Transverse colon (tissue), 4 donors: ENCODE measurements around the gene KRT3. TPM values are rescaled to one million over a fixed set of nuclear protein-coding genes. Genes with fewer than 3 reads are reported as not detected.

Source experiments
- DNase-seq: peaks from one replicate; pipeline ENCODE4 v3.0.0-alpha.2; 2019
- H3K27ac ChIP-seq, 4 donors: fragments of 200-600 bp; sonication (generic); 2 replicates each; pipeline ENCODE4 v1.5.1; 2016 to 2018; ENCODE audit warnings: inconsistent platforms in 4 of 4
- H3K27me3 ChIP-seq: fragments of 200-600 bp; sonication (generic); 2 replicates; pipeline ENCODE4 v1.5.1; 2017; ENCODE audit warnings: inconsistent platforms
- H3K36me3 ChIP-seq, 4 donors: fragments of 200-600 bp; sonication (generic); 2 replicates each; pipeline ENCODE4 v1.5.1; 2017 to 2019; ENCODE audit warnings: inconsistent platforms in 4 of 4
- H3K4me1 ChIP-seq, 4 donors: fragments of 200-600 bp; sonication (generic); 2 replicates each; pipeline ENCODE4 v1.5.1; 2017 to 2020; ENCODE audit warnings: inconsistent platforms in 4 of 4
- H3K4me3 ChIP-seq, 4 donors: fragments of 200-600 bp; sonication (generic); 1 replicate in 1 of 4; 2 replicates in 3 of 4; pipeline versions ENCODE4 v1.5.1 to v1.6.1; 2017 to 2019; ENCODE audit warnings: inconsistent platforms in 4 of 4
- H3K9me3 ChIP-seq, 2 donors: fragments of 200-600 bp; sonication (generic); 2 replicates each; pipeline ENCODE4 v1.5.1; 2017 to 2019; ENCODE audit warnings: inconsistent platforms in 2 of 2
- EP300 ChIP-seq: sonication (generic); formaldehyde crosslinking; IDR thresholded peaks from one replicate; pipeline ENCODE4 v1.6.1; 2017; ENCODE audit warnings: antibody characterized with exemption, low read depth
- POLR2A ChIP-seq: fragments of 450-650 bp; IDR thresholded peaks from one replicate; pipeline ENCODE4 v1.6.1; 2016; ENCODE audit warnings: antibody characterized with exemption, mild to moderate bottlenecking, moderate library complexity
- POLR2AphosphoS5 ChIP-seq, 3 donors: sonication (generic); formaldehyde crosslinking; IDR thresholded peaks; one replicate each; pipeline ENCODE4 v1.6.1; 2016; ENCODE audit warnings: antibody characterized with exemption in 3 of 3
- WGBS, 2 donors: methylation state at CpG; one replicate each; pipeline ENCODE4 v1.1.5; 2018; ENCODE audit warnings: low coverage in 1 of 2; 5-methylcytosine and 5-hydroxymethylcytosine counted together
- in situ Hi-C, 4 donors: fragments of 200-750 bp; cut with MboI; loops; one replicate each; pipeline versions ENCODE4 v1.15.0 to v1.15.1; 2017; ENCODE audit warnings: low sequenced_read_pairs in 3 of 4, low pct_ligation_motif_present in 1 of 4, low pct_unique_long_range_greater_than_20kb in 1 of 4
- intact Hi-C: fragments of 100-400 bp; cut with DNase I; formaldehyde crosslinking; loops from one replicate; pipeline ENCODE4 v1.15.1; 2023; ENCODE audit warnings: low total_unique reads
- total RNA-seq, 4 donors: library from RNA; depleted of rRNA; stranded (reverse); fragments of >200 nt; gene quantifications; one replicate each; pipeline ENCODE4 v1.1.0, GENCODE V29; 2016
- TF ChIP-seq, protein P1 (sequence below), 5 experiments: fragments of 200-600 bp in 3 of 5; fragments of 450-650 bp in 2 of 5; sonication (generic) in 3 of 5; IDR thresholded peaks; 1 replicate in 2 of 5; 2 replicates in 3 of 5; pipeline ENCODE4 v1.5.1; 2016 to 2017; ENCODE audit warnings: antibody characterized with exemption in 5 of 5, inconsistent platforms in 3 of 5, mild to moderate bottlenecking in 2 of 5, moderate library complexity in 1 of 5

The KRT3 gene
- total RNA-seq, 4 donors from 2014 or later, result not detected

DNA sequence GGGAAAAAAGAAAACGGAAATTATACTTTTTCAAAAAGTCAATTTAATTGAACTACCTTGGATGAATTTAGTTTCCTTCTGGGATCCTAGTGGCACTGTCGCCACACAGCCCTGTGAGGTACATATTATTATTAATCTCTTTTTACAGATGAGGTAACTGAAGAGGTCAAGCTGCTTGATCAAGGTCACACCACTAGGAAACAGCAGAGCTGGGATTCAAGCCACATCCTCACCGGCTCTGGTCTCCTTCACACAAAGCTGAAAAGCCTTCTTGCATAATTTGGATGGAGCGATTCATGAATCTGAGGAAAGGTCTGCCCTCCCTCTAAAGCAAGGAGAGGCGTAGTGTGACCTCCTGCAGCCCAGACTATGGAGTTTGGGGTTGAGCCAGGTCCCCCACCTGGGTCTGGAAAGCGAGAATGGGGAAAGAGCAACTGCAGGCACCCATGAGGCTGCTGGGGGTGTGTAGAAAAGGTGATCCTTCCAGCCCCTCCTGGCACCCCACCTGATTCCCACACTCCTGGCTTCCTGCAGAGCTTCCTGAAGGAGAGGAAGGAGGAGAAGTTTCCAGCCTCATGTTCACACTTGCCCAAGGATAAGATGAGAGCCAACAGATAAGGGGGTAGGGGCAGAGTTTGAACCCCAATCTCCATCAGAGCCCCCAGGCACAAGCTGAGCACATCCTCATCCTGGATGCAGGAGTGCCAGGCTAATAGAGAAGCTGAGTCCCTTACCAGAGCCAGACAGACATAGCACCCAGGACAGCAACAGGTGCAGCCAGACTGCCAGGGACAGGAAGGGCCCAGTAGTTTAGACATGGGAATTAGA lies 42.1 kb upstream of the KRT3 start:
- DNase-seq, result no peak
- in situ Hi-C loops (no loop called here), intact Hi-C loops (no loop called here)
- Histone ChIP-seq H3K4me3 (no peak overlapping the region), H3K9me3 (no peaks in the 10 kb centered on the region), H3K4me1 (no peaks in the 10 kb centered on the region), H3K27ac (no peak overlapping the region), H3K27me3 (peaks cover 4% of the 10 kb centered on the region), H3K36me3 (no peaks in the 10 kb centered on the region)
- no peak for TF ChIP-seq POLR2AphosphoS5 (IDR thresholded peaks at IDR 0.05)
- TF ChIP-seq POLR2A, result no peak
- no peak for TF ChIP-seq EP300
- TF ChIP-seq, protein P1, sequence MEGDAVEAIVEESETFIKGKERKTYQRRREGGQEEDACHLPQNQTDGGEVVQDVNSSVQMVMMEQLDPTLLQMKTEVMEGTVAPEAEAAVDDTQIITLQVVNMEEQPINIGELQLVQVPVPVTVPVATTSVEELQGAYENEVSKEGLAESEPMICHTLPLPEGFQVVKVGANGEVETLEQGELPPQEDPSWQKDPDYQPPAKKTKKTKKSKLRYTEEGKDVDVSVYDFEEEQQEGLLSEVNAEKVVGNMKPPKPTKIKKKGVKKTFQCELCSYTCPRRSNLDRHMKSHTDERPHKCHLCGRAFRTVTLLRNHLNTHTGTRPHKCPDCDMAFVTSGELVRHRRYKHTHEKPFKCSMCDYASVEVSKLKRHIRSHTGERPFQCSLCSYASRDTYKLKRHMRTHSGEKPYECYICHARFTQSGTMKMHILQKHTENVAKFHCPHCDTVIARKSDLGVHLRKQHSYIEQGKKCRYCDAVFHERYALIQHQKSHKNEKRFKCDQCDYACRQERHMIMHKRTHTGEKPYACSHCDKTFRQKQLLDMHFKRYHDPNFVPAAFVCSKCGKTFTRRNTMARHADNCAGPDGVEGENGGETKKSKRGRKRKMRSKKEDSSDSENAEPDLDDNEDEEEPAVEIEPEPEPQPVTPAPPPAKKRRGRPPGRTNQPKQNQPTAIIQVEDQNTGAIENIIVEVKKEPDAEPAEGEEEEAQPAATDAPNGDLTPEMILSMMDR (IDR thresholded peaks at IDR 0.05), result no peak
- WGBS, 2 donors, result 81 to 87% methylated on average over 2 to 6 of the region's 6 CpGs

DNA sequence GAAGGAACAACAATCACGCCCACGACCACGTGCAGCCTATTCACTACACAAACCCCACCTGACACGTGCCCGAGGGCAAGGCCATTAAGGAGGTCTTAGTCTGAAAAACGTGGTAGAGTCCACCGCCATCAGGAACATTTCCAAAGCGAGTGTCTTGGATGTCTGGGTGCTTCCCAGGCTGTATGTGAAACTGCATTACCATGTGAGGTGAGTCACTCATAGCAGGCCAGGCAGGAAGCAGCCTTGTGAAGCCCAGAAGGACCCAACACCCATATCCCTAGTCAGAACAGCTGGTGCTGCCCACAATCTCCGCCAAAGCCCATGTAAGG lies 41.5 kb upstream of the KRT3 start:
- in situ Hi-C loops, result no loop called here
- Histone ChIP-seq H3K27me3 (peaks cover 4% of the 10 kb centered on the region), H3K27ac (no peak overlapping the region), H3K4me1 (no peaks in the 10 kb centered on the region), H3K9me3 (no peaks in the 10 kb centered on the region), H3K4me3 (no peak overlapping the region), H3K36me3 (no peaks in the 10 kb centered on the region)
- no peak for TF ChIP-seq POLR2A
- no peak for TF ChIP-seq POLR2AphosphoS5 (IDR thresholded peaks at IDR 0.05)
- TF ChIP-seq EP300, result no peak
- TF ChIP-seq, protein P1 (IDR thresholded peaks at IDR 0.05), result no peak
- intact Hi-C loops, result no loop called here
- 79 to 81% methylated on average over 6 to 9 of the region's 9 CpGs for WGBS, 2 donors
- DNase-seq, result no peak

DNA sequence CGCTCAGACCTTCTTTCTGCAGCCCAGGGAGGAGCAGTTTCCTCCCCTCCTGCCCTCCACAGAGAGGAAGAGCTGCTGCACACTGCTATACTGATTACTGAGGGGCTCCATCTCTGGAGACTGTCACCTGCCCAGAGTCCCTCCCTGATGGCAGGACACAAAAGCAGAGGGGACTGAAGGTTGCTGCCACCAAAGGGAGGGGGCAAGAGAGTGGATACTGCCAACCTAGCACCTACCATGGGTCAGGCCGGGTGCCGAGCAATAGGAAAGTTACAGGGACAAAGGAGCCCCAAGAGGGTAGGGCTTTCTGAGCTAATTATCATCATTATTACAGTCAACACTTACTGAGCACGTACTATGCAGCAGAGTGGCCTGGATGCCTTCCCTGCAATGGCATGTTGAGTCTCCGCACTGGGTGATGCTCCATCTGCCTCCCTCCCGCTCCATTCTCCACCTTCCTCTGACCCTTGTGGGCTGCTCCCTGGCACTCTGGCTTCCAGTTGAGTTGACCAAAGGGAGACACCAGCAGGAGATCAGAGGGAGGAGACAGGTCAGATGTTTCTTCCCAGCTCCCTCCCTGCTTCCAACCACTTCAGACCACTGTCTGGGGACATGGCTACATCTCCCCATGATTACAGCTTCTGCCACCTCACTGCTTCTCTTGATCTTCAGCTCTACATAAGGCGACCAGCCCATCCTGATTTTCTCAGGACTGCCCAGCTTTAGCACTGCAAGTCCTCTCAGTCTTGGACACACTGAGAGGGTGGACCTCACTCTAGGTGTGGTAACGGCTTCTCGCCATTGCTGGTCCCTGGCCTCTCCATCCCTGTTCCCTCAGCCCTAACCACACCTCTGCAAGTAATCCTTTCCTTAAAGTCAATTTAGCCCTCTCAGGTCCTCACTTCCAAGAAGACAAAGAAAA lies 40.8 kb upstream of the KRT3 start:
- H3K4me3 ChIP-seq, result no peak overlapping the region
- in situ Hi-C loops (no loop called here), intact Hi-C loops (no loop called here)
- WGBS, 2 donors, result 80 to 84% methylated on average over 1 to 9 of the region's 9 CpGs
- peaks cover 4% of the 10 kb centered on the region for H3K27me3 ChIP-seq
- no peak overlapping the region for H3K27ac ChIP-seq
- no peaks in the 10 kb centered on the region for H3K4me1 ChIP-seq
- TF ChIP-seq, protein P1 (IDR thresholded peaks at IDR 0.05), result no peak
- TF ChIP-seq POLR2A (no peak), EP300 (no peak), POLR2AphosphoS5 (IDR thresholded peaks at IDR 0.05) (no peak)
- H3K9me3 ChIP-seq, result no peaks in the 10 kb centered on the region
- H3K36me3 ChIP-seq, result no peaks in the 10 kb centered on the region
- DNase-seq, result no peak

DNA sequence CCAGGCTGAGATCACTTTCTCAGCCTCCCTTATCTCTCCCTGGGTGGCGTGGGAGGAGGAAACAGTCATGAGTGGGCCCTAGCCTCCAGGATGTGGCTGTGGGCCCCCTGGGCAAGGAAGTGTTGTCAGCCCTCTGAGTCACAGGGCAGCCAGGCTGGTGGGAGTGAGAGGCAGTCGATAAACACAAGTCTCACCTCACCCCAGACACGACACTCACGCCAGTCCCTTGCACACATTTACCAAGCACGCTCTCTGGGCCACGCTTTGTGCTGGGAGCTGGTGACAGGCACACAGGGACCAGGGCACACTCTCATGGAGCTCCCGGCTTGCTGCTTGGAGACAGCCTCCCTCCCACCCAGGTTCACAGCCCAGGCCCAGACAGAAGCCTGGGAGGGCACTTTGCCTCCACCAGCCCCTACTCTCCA lies 40.1 kb upstream of the KRT3 start:
- no peak overlapping the region for H3K4me3 ChIP-seq
- no peak for DNase-seq
- peaks cover 4% of the 10 kb centered on the region for H3K27me3 ChIP-seq
- WGBS, 2 donors, result 68% methylated on average over 7 of the region's 7 CpGs; no CpG with 5 or more reads in 1 of the 2 donors
- TF ChIP-seq, protein P1 (IDR thresholded peaks at IDR 0.05), result no peak
- TF ChIP-seq POLR2A, result no peak
- no peak for TF ChIP-seq EP300
- no peak for TF ChIP-seq POLR2AphosphoS5 (IDR thresholded peaks at IDR 0.05)
- no peaks in the 10 kb centered on the region for H3K36me3 ChIP-seq
- intact Hi-C loops, result no loop called here
- no peaks in the 10 kb centered on the region for H3K4me1 ChIP-seq
- H3K27ac ChIP-seq, result no peak overlapping the region
- in situ Hi-C loops, result no loop called here
- H3K9me3 ChIP-seq, result no peaks in the 10 kb centered on the region
